Epithelial cell of prostate (primary cell): ENCODE results near the gene ZNG1A.
"Not testable (repeated sequence)": the region's sequence is repeated elsewhere in the genome, so short reads cannot be mapped to it uniquely, and the experiment has no call there.

ENCODE experiments used
- DNase-seq: peaks from one replicate; pipeline ENCODE4 v3.0.0-alpha.2; 2011; ENCODE audit warnings: low read depth, low spot score
- H3K27ac ChIP-seq: fragments of 450-650 bp; 2 replicates; pipeline ENCODE4 v1.5.1; 2017; ENCODE audit warnings: mild to moderate bottlenecking

ZNG1A gene

GRCh38 chr9:178970-179383 lies at the start of gene ZNG1A:
Gene ZNG1A (minus strand): TSS chr9:179056. CDS start chr9:178969, 87 bp downstream.
- not testable (repeated sequence) for H3K27ac ChIP-seq, DNase-seq

GRCh38 chr9:227860-228259 lies 49.0 kb upstream of the ZNG1A start:
- no peak overlapping the region for H3K27ac ChIP-seq
- DNase-seq, result no peak

- DNase-seq, result peak; percentile 65
- no peak overlapping the region for H3K27ac ChIP-seq
Measured at GRCh38 chr9:224582-225520, 46.0 kb upstream of the ZNG1A start.

DNA sequence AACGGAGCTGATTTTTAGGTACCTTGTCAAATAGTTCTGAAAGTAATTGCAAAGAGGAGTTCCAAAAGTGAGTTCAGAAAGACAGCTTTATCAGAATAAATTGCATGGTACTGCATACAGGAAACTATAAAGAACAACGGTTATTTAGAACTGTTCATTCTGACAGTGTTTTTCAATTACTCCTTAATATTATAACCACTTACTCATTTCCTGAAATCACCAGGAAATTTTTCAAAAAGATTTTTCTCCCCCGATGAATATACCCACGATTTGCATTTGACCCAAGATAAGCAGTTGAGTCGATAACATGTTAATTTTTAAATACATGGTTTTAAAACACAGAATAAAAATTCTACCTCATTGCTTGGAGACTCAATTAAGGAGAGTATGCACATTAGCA lies 45.2 kb upstream of the ZNG1A start:
- H3K27ac ChIP-seq, result no peak overlapping the region
- DNase-seq, result no peak

DNA sequence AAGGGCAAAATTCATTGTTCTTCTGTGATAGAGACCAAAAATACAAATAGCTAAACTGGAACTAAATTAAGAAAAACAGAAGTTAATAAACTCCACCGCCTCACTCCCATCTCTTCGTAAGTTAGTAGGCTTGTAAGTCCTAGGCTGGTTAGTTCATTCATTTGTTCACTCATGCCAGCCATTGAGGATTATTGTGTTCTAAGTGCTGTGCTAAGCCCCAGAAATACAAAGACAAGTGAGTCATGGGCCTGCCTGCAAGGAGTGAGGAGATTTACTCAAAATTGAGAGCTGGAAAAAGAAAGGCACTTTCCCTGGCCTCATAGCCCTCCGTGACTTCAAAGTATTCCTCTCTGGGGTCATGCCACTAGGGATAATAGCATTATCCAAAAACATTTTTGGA lies 44.3 kb upstream of the ZNG1A start:
- H3K27ac ChIP-seq, result no peak overlapping the region
- DNase-seq, result no peak

DNA sequence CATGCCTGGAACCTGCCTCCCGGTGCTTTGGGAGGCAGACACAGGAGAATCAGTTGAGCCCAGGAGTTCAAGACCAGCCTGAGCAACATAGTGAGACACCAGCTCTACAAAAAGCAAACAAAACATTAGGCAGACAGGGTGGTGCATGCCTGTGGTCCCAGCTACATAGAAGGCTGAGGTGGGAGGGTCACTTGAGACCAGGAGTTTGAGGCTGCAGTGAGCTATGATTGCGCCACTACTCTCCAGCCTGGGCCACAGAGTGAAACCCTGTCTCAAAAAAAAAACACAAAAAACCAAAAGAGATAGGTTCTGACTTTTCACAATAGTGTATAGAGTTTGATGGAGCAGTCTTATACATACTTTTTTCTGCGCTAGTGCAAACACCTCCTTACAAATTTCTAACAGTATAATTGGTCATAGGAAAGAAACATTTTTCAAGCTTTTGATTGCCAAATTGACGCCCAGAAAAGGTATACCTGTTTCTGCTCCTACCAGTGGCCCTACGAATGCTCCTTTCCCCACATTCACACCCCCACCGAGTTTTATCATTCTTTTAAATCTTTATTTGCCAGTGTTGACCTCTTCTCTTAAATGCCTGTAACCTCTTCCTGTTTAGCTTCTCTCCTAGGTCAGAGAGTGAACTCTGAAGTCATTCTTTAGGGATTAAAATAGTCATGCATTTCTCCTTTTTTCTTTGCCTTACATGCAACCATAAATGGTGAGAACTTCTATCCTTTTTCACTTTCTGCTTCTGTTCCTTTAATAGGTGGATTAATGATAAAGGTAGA lies 43.3 kb upstream of the ZNG1A start:
- no peak overlapping the region for H3K27ac ChIP-seq
- DNase-seq, result no peak

- H3K27ac ChIP-seq, result no peak overlapping the region
- no peak for DNase-seq
Measured at GRCh38 chr9:219670-220365, 41.0 kb upstream of the ZNG1A start.

- not testable (repeated sequence) for H3K27ac ChIP-seq, DNase-seq
Measured at GRCh38 chr9:219036-219435, 40.2 kb upstream of the ZNG1A start.

DNA sequence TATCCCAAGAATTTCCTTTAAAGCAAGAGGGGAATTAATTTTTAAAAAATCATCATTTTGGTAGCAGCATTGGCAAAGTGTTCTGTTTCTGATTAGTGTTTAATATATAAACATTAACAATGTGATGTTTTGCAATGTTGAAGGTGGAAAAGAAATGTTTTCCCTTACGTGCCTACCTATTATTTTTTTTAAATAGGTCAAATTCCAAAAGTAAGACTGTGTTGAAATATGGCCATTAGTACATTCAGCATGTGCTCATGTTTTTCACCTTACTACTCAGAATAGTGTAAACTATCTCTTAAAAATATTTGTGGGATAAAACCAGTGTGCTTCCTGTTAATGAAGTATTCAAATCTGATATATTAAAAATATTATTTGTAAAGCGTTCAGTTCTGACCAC lies 39.1 kb upstream of the ZNG1A start:
- H3K27ac ChIP-seq, result no peak overlapping the region
- no peak for DNase-seq

DNA sequence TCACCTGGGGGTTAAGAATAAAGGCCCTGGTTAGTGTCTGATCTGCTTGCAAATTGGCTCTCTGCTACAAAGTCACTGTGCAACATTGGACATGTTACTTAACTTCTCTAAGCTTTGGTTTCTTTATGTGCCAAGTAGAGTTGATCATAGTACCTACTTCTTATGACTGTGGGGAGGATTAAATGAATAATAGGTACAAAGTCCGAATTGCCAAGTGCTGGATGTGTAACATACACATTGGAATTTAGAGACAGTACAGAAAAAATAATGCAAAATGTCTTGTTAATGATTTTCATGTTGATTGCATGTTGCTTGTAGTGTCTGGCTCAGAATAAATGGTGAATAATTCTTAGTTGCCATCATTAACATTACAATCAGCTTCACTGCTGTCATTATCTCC lies 38.0 kb upstream of the ZNG1A start:
- no peak overlapping the region for H3K27ac ChIP-seq
- DNase-seq, result no peak

- DNase-seq, result no peak
- H3K27ac ChIP-seq, result no peak overlapping the region
Measured at GRCh38 chr9:215631-216155, 36.8 kb upstream of the ZNG1A start.

- H3K27ac ChIP-seq, result peak within 1 kb of the TSS; percentile 29
- DNase-seq, result peak; percentile 10
Measured at GRCh38 chr9:214648-215493, 36.0 kb upstream of the ZNG1A start, which contains the start of gene DOCK8. Gene DOCK8 (plus strand): TSS chr9:214865. CDS start chr9:214977, 112 bp downstream.

- DNase-seq, result no peak
- peak overlapping the region; percentile 29 for H3K27ac ChIP-seq
Measured at GRCh38 chr9:214351-214647, 35.4 kb upstream of the ZNG1A start.

GRCh38 chr9:213901-214300 lies 35.0 kb upstream of the ZNG1A start:
- not testable (repeated sequence) for DNase-seq, H3K27ac ChIP-seq

GRCh38 chr9:212297-212696 lies 33.4 kb upstream of the ZNG1A start:
- no peak for DNase-seq
- H3K27ac ChIP-seq, result no peak overlapping the region

GRCh38 chr9:211557-211956 lies 32.7 kb upstream of the ZNG1A start:
- no peak overlapping the region for H3K27ac ChIP-seq

GRCh38 chr9:211036-211435 lies 32.2 kb upstream of the ZNG1A start:
- DNase-seq, result no peak
- no peak overlapping the region for H3K27ac ChIP-seq

More at GRCh38 chr9:211557-211956, 32.7 kb upstream of the ZNG1A start:
- no peak for DNase-seq

DNA sequence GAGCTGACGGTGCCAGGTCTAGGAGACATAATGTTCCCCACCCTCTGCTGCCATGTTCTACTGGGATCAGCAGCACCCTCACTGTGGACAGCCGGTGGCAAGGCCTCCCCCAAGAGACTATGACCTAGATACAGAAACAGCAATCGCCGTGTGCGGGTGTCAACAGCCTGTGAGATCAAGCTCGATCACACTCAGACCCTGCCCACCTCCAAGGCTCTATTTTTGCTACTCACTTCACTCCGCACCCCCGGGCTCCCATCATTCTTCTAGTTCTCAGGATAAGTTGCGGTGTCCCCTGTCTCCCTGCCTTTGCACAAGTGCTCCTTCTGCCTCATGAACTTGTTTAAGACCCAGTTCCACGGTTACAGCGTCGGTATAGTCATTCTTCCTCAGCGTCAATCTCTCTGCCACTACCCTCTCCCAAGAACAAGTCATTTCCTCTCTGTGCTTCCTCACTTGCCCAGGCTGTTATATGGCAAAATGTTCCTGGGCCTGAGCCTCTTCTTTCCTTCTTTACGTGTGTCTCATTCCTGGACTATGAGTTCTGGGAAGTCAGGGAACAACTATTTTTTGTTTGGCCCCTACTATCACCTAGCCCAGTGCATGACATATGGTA lies 30.4 kb upstream of the ZNG1A start:
- no peak overlapping the region for H3K27ac ChIP-seq
- DNase-seq, result no peak

GRCh38 chr9:206481-206880 lies 27.6 kb upstream of the ZNG1A start:
- no peak overlapping the region for H3K27ac ChIP-seq
- DNase-seq, result no peak
